Bronchial epithelial cell (primary cell): ENCODE data around the gene GRIK5. TPM values are rescaled to one million over a fixed set of nuclear protein-coding genes. Genes with fewer than 3 reads are reported as not detected.

Experiments
- DNase-seq: peaks from one replicate; pipeline ENCODE4 v3.0.0-alpha.2; 2010; ENCODE audit warnings: low read depth
- FAIRE-seq: peaks from 2 replicates; lab custom pipeline; 2011; peaks lifted over from hg19 to GRCh38; lab: Jason Lieb, UNC
- H3K27me3 ChIP-seq: 2 replicates; pipeline ENCODE4 v1.5.1; 2011; ENCODE audit warnings: low read length; ENCODE audit not compliant: control insufficient read depth, insufficient read depth
- H3K36me3 ChIP-seq: 2 replicates; pipeline ENCODE4 v1.5.1; 2011; ENCODE audit warnings: low read length; ENCODE audit not compliant: control insufficient read depth, insufficient read depth
- H3K4me3 ChIP-seq: 2 replicates; pipeline ENCODE4 v1.5.1; 2011; ENCODE audit warnings: mild to moderate bottlenecking, low read depth, low read length, control low read depth
- total RNA-seq: library from RNA; depleted of rRNA; stranded (reverse); fragments of >200 nt; gene quantifications from 2 replicates; pipeline ENCODE4 v1.2.1, GENCODE V29; 2014
- TF ChIP-seq, protein P1 (sequence below): IDR thresholded peaks from 2 replicates; pipeline ENCODE4 v1.5.1; 2011; ENCODE audit warnings: mild to moderate bottlenecking, moderate library complexity, low read length, control low read depth, inconsistent platforms; ENCODE audit not compliant: insufficient read depth, severe bottlenecking

Gene GRIK5
- total RNA-seq, 1 donor from 2014 or later = under 0.01 TPM

GRCh38 chr19:42078058-42078457 lies 8.1 kb upstream of the GRIK5 start:
- no peak for DNase-seq
- no peak for FAIRE-seq
- Histone ChIP-seq H3K4me3 (no peak overlapping the region), H3K36me3 (peaks cover 28% of the 10 kb centered on the region), H3K27me3 (no peaks in the 10 kb centered on the region)
- TF ChIP-seq, protein P1, sequence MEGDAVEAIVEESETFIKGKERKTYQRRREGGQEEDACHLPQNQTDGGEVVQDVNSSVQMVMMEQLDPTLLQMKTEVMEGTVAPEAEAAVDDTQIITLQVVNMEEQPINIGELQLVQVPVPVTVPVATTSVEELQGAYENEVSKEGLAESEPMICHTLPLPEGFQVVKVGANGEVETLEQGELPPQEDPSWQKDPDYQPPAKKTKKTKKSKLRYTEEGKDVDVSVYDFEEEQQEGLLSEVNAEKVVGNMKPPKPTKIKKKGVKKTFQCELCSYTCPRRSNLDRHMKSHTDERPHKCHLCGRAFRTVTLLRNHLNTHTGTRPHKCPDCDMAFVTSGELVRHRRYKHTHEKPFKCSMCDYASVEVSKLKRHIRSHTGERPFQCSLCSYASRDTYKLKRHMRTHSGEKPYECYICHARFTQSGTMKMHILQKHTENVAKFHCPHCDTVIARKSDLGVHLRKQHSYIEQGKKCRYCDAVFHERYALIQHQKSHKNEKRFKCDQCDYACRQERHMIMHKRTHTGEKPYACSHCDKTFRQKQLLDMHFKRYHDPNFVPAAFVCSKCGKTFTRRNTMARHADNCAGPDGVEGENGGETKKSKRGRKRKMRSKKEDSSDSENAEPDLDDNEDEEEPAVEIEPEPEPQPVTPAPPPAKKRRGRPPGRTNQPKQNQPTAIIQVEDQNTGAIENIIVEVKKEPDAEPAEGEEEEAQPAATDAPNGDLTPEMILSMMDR = no peak

DNA sequence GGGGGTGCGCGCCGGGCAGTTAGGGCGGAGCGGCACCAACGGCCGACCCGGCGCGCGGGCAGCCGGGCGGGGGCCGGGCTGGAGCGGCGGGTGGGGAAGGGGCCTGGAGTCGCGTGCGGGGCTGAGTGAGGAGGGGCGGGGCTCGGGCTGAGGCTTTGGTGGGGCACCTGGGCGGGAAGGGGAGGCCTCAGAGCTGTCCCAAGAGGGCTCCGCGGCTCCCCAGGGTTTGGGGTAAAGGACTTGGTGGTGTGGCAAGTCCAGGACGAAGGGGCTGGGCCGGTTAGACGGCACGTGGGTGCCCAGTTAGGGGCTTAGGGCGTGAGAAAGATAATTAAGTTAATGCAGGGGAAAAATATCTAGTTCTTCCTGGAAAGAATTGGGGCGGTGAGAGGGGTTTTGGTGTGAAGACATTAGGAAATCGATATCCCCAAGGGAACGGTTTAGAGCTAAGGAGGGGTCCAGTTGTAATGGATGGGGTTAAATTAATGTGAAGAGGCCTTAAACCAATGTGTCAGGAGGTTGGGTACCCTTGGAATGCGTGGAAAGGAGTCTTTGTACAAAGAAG lies 6.5 kb upstream of the GRIK5 start:
- no peaks in the 10 kb centered on the region for H3K27me3 ChIP-seq
- no peak for DNase-seq
- peaks cover 27% of the 10 kb centered on the region for H3K36me3 ChIP-seq
- H3K4me3 ChIP-seq = peak overlapping the region; percentile 88
- no peak for FAIRE-seq
- TF ChIP-seq, protein P1 = no peak

GRCh38 chr19:42075616-42076379 lies 5.8 kb upstream of the GRIK5 start, which contains the start of gene ZNF574:
Gene ZNF574 (plus strand): TSS chr19:42076166. CDS start chr19:42078607, 2,441 bp downstream.
- DNase-seq (peak; percentile 98), FAIRE-seq (peak; percentile 55)
- TF ChIP-seq, protein P1 = no peak
- H3K4me3 ChIP-seq = peak within 1 kb of the TSS; percentile 88
- peaks cover 21% of the 10 kb centered on the region for H3K36me3 ChIP-seq
- H3K27me3 ChIP-seq = no peaks in the 10 kb centered on the region

- peaks cover 17% of the 10 kb centered on the region for H3K36me3 ChIP-seq
- TF ChIP-seq, protein P1 = no peak
- no peaks in the 10 kb centered on the region for H3K27me3 ChIP-seq
- H3K4me3 ChIP-seq = peak overlapping the region; percentile 88
- FAIRE-seq = no peak
- peak; percentile 28 for DNase-seq
Observed at GRCh38 chr19:42075364-42075615, 5.3 kb upstream of the GRIK5 start.

- DNase-seq (no peak), FAIRE-seq (no peak)
- TF ChIP-seq, protein P1 = no peak
- peaks cover 12% of the 10 kb centered on the region for H3K36me3 ChIP-seq
- H3K4me3 ChIP-seq = peak overlapping the region; percentile 88
- no peaks in the 10 kb centered on the region for H3K27me3 ChIP-seq
Observed at GRCh38 chr19:42074513-42075363, 4.7 kb upstream of the GRIK5 start.
